ENCODE measurements around the gene PPP1CA.
A peak's percentile ranks its signal among the peaks of the same experiment; 100 is the strongest.
"Not testable (repeated sequence)": the region's sequence is repeated elsewhere in the genome, so short reads cannot be mapped to it uniquely, and the experiment has no call there.

The PPP1CA gene

GRCh38 chr11:67434395-67434881, 32.8 kb upstream of the PPP1CA start:
- DNase-seq (ENCODE audit: low read depth): no peak

GRCh38 chr11:67433536-67434394, 32.1 kb upstream of the PPP1CA start:
- DNase-seq (ENCODE audit: low read depth): no peak

GRCh38 chr11:67432655-67433349, 31.1 kb upstream of the PPP1CA start:
- no peak for DNase-seq (ENCODE audit: low read depth)

- DNase-seq (ENCODE audit: low read depth): no peak
Measured at GRCh38 chr11:67431346-67432249, 29.9 kb upstream of the PPP1CA start.

- DNase-seq (ENCODE audit: low read depth): no peak
Measured at GRCh38 chr11:67429722-67430121, 28.1 kb upstream of the PPP1CA start.

GRCh38 chr11:67429038-67429668, 27.5 kb upstream of the PPP1CA start:
- no peak for DNase-seq (ENCODE audit: low read depth)

GRCh38 chr11:67428052-67429001, 26.7 kb upstream of the PPP1CA start, which contains the start of gene RPS6KB2:
TSS of gene RPS6KB2 (plus strand) at chr11:67428494. CDS start at chr11:67428546, 52 bp downstream.
- DNase-seq (ENCODE audit: low read depth): peak; percentile 96

- DNase-seq (ENCODE audit: low read depth): not testable (repeated sequence)
Measured at GRCh38 chr11:67427364-67427859, 25.8 kb upstream of the PPP1CA start.

GRCh38 chr11:67423891-67424613, 22.4 kb upstream of the PPP1CA start:
- no peak for DNase-seq (ENCODE audit: low read depth)

- DNase-seq (ENCODE audit: low read depth): no peak
Measured at GRCh38 chr11:67423466-67423865, 21.8 kb upstream of the PPP1CA start.

- no peak for DNase-seq (ENCODE audit: low read depth)
Measured at GRCh38 chr11:67422891-67423290, 21.2 kb upstream of the PPP1CA start.

- no peak for DNase-seq (ENCODE audit: low read depth)
Measured at GRCh38 chr11:67421430-67422031, 19.9 kb upstream of the PPP1CA start.

- peak; percentile 89 for DNase-seq (ENCODE audit: low read depth)
Measured at GRCh38 chr11:67420646-67421429, 19.2 kb upstream of the PPP1CA start.

- DNase-seq (ENCODE audit: low read depth): no peak
Measured at GRCh38 chr11:67420147-67420645, 18.5 kb upstream of the PPP1CA start.

- DNase-seq (ENCODE audit: low read depth): no peak
Measured at GRCh38 chr11:67419325-67420049, 17.8 kb upstream of the PPP1CA start.

- DNase-seq (ENCODE audit: low read depth): no peak
Measured at GRCh38 chr11:67418476-67419281, 17.0 kb upstream of the PPP1CA start.

Data from iris pigment epithelial cell (primary cell).